Activated T-cell treated with anti-CD3 and anti-CD28 coated beads, Interleukin-2, amount 50 U/mL, for 24 hours (primary cell): ENCODE measurements around the gene PCDHB6.
"Not testable (repeated sequence)": the region's sequence is repeated elsewhere in the genome, so short reads cannot be mapped to it uniquely, and the experiment has no call there.

Experiments
- DNase-seq: peaks from one replicate; pipeline ENCODE4 v3.0.0-alpha.2; 2020
- H3K27ac Mint-ChIP-seq: 2 replicates; pipeline ENCODE4 v1.8.0; 2020; ENCODE audit warnings: mild to moderate bottlenecking, mixed read lengths
- H3K27me3 Mint-ChIP-seq: 2 replicates; pipeline ENCODE4 v1.8.0; 2020; ENCODE audit warnings: mixed read lengths
- H3K36me3 Mint-ChIP-seq: 2 replicates; pipeline ENCODE4 v1.8.0; 2020; ENCODE audit warnings: low read depth, mixed read lengths
- H3K4me1 Mint-ChIP-seq: 2 replicates; pipeline ENCODE4 v1.8.0; 2020; ENCODE audit warnings: low read depth, mixed read lengths
- H3K4me3 Mint-ChIP-seq: 2 replicates; pipeline ENCODE4 v1.8.0; 2020; ENCODE audit warnings: mild to moderate bottlenecking, moderate library complexity, mixed read lengths
- H3K9me3 Mint-ChIP-seq: 2 replicates; pipeline ENCODE4 v1.8.0; 2020; ENCODE audit warnings: mixed read lengths

Gene PCDHB6

DNA sequence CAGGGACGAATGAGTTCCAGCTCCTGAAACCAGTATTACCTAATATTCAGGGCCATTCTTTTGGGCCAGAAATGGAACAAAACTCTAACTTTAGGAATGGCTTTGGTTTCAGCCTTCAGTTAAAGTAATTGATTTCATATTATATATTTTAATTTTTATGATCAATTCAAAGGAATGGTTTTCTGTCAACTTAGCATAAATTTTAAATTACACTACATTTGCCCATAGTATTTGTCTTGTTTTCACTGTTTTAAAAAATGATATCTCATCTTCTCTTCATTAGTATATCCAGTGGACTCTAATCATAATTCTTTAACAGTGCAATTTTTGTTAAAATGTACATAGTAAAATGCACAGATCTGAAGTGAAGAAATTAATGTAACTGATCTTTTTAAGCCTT is 30.5 kb downstream of the PCDHB6 start:
- H3K27ac Mint-ChIP-seq, result no peak overlapping the region
- no peaks in the 10 kb centered on the region for H3K4me1 Mint-ChIP-seq
- peaks cover 45% of the 10 kb centered on the region for H3K27me3 Mint-ChIP-seq
- peaks cover 17% of the 10 kb centered on the region for H3K9me3 Mint-ChIP-seq
- H3K4me3 Mint-ChIP-seq, result no peak overlapping the region
- H3K36me3 Mint-ChIP-seq, result peaks cover 6% of the 10 kb centered on the region
- DNase-seq, result no peak

DNA sequence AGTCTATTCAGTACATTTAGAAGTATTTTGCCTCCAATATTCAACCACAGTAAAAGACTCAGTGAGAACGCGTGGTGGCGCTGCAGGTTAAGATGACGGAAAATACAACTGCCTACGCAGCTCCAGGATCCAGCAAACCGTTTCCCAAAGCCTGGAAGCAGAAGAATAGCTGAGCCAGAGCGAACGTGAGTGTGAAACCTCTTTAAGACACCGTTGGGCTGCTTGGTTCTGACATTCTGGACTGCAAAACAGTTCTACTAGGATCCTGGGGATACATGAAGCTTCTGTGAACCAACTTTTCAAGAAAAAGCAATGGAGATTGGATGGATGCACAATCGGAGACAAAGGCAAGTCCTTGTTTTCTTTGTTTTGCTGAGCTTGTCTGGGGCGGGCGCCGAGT is 32.4 kb downstream of the PCDHB6 start, which contains the start of gene PCDHB16:
Gene PCDHB16 (plus strand): TSS at position 140 of the 400 bp plus-strand sequence. CDS start 173 bp downstream, at position 313.
- peaks cover 6% of the 10 kb centered on the region for H3K36me3 Mint-ChIP-seq
- peaks cover 3% of the 10 kb centered on the region for H3K4me1 Mint-ChIP-seq
- H3K9me3 Mint-ChIP-seq, result peaks cover 17% of the 10 kb centered on the region
- no peak for DNase-seq
- peaks cover 61% of the 10 kb centered on the region for H3K27me3 Mint-ChIP-seq
- H3K27ac Mint-ChIP-seq, result no peak within 1 kb of the TSS
- no peak within 1 kb of the TSS for H3K4me3 Mint-ChIP-seq

DNA sequence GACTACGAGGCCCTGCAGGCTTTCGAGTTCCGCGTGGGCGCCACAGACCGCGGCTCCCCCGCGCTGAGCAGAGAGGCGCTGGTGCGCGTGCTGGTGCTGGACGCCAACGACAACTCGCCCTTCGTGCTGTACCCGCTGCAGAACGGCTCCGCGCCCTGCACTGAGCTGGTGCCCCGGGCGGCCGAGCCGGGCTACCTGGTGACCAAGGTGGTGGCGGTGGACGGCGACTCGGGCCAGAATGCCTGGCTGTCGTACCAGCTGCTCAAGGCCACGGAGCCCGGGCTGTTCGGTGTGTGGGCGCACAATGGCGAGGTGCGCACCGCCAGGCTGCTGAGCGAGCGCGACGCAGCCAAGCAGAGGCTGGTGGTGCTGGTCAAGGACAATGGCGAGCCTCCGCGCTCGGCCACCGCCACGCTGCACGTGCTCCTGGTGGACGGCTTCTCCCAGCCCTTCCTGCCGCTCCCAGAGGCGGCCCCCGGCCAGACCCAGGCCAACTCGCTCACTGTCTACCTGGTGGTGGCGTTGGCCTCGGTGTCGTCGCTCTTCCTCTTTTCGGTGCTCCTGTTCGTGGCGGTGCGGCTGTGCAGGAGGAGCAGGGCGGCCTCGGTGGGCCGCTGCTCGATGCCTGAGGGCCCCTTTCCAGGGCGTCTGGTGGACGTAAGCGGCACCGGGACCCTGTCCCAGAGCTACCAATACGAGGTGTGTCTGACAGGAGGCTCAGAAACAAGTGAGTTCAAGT is 34.4 kb downstream of the PCDHB6 start:
- DNase-seq, H3K4me3 Mint-ChIP-seq, H3K4me1 Mint-ChIP-seq, H3K27ac Mint-ChIP-seq: not testable (repeated sequence)
- Mint-ChIP-seq H3K36me3 (peaks cover 11% of the 10 kb centered on the region), H3K9me3 (peaks cover 24% of the 10 kb centered on the region), H3K27me3 (peaks cover 76% of the 10 kb centered on the region)

DNA sequence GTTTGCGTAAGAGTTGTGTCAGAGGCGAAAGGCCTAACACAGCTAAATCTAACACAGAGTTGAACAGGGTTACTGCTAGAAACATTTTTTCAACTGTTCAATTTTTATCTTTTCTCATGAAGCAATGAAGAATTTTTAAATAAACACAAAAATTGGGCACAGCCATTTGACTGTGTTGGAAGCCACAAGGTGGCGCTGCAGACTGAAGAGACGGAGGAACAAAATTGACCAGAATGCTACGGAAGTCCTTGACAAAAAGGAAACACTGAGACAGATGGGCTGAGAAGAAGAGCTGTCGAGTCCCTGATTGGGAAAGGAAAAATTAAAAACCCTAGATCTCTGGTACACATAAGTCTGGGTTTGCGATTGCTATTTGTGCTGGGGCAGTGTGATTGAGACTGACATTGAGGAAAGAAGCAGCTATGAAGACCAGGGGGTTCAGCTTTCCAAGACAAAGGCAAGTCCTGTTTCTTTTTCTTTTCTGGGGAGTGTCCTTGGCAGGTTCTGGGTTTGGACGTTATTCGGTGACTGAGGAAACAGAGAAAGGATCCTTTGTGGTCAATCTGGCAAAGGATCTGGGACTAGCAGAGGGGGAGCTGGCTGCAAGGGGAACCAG is 37.1 kb downstream of the PCDHB6 start, which contains the start of gene PCDHB9:
Gene PCDHB9 (plus strand): TSS at position 265 of the 616 bp plus-strand sequence. CDS start 158 bp downstream, at position 423.
- no peak for DNase-seq
- no peak within 1 kb of the TSS for H3K4me3 Mint-ChIP-seq
- H3K9me3 Mint-ChIP-seq, result peaks cover 27% of the 10 kb centered on the region
- H3K27ac Mint-ChIP-seq, result no peak within 1 kb of the TSS
- H3K27me3 Mint-ChIP-seq, result peaks cover 83% of the 10 kb centered on the region
- peaks cover 13% of the 10 kb centered on the region for H3K36me3 Mint-ChIP-seq
- peaks cover 3% of the 10 kb centered on the region for H3K4me1 Mint-ChIP-seq

DNA sequence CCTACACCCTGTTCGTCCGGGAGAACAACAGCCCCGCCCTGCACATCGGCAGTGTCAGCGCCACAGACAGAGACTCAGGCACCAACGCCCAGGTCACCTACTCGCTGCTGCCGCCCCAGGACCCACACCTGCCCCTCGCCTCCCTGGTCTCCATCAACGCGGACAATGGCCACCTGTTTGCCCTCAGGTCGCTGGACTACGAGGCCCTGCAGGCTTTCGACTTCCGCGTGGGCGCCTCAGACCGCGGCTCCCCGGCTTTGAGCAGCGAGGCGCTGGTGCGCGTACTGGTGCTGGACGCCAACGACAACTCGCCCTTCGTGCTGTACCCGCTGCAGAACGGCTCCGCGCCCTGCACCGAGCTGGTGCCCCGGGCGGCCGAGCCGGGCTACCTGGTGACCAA is 38.8 kb downstream of the PCDHB6 start:
- not testable (repeated sequence) for H3K27ac Mint-ChIP-seq, DNase-seq, H3K4me3 Mint-ChIP-seq, H3K4me1 Mint-ChIP-seq
- peaks cover 14% of the 10 kb centered on the region for H3K36me3 Mint-ChIP-seq
- H3K27me3 Mint-ChIP-seq, result peaks cover 82% of the 10 kb centered on the region
- H3K9me3 Mint-ChIP-seq, result peaks cover 29% of the 10 kb centered on the region

DNA sequence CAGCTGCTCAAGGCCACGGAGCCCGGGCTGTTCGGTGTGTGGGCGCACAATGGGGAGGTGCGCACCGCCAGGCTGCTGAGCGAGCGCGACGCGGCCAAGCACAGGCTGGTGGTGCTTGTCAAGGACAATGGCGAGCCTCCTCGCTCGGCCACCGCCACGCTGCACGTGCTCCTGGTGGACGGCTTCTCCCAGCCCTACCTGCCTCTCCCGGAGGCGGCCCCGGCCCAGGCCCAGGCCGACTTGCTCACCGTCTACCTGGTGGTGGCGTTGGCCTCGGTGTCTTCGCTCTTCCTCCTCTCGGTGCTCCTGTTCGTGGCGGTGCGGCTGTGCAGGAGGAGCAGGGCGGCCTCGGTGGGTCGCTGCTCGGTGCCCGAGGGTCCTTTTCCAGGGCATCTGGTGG is 39.3 kb downstream of the PCDHB6 start:
- H3K4me1 Mint-ChIP-seq, H3K27ac Mint-ChIP-seq, H3K4me3 Mint-ChIP-seq, DNase-seq: not testable (repeated sequence)
- Mint-ChIP-seq H3K27me3 (peaks cover 82% of the 10 kb centered on the region), H3K9me3 (peaks cover 29% of the 10 kb centered on the region), H3K36me3 (peaks cover 14% of the 10 kb centered on the region)

DNA sequence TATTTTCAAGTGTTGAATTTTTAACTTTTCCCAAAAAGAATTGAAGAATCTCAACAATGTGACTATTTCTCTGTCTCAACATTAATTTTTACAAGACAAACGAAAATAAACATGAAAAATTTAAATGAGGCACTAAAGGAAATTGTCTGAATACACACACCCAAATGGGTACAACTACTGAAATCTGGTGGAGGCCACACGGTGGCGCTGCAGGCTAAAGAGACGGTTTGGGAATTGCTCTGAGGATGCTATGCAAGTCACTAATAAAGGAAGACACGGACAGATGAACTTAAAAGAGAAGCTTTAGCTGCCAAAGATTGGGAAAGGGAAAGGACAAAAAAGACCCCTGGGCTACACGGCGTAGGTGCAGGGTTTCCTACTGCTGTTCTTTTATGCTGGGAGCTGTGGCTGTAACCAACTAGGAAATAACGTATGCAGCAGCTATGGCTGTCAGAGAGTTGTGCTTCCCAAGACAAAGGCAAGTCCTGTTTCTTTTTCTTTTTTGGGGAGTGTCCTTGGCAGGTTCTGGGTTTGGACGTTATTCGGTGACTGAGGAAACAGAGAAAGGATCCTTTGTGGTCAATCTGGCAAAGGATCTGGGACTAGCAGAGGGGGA is 42.4 kb downstream of the PCDHB6 start, which contains the start of gene PCDHB10:
Gene PCDHB10 (plus strand): TSS at position 244 of the 616 bp plus-strand sequence. CDS start 200 bp downstream, at position 444.
- Mint-ChIP-seq H3K9me3 (peaks cover 40% of the 10 kb centered on the region), H3K27me3 (peaks cover 67% of the 10 kb centered on the region), H3K36me3 (peaks cover 14% of the 10 kb centered on the region), H3K4me1 (no peaks in the 10 kb centered on the region), H3K27ac (no peak within 1 kb of the TSS), H3K4me3 (no peak within 1 kb of the TSS)
- DNase-seq, result no peak

DNA sequence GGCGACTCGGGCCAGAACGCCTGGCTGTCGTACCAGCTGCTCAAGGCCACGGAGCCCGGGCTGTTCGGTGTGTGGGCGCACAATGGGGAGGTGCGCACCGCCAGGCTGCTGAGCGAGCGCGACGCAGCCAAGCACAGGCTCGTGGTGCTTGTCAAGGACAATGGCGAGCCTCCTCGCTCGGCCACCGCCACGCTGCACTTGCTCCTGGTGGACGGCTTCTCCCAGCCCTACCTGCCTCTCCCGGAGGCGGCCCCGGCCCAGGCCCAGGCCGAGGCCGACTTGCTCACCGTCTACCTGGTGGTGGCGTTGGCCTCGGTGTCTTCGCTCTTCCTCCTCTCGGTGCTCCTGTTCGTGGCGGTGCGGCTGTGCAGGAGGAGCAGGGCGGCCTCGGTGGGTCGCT is 44.5 kb downstream of the PCDHB6 start:
- Mint-ChIP-seq H3K9me3 (peaks cover 39% of the 10 kb centered on the region), H3K27me3 (peaks cover 69% of the 10 kb centered on the region)
- not testable (repeated sequence) for H3K4me1 Mint-ChIP-seq, H3K27ac Mint-ChIP-seq, H3K4me3 Mint-ChIP-seq, H3K36me3 Mint-ChIP-seq, DNase-seq

DNA sequence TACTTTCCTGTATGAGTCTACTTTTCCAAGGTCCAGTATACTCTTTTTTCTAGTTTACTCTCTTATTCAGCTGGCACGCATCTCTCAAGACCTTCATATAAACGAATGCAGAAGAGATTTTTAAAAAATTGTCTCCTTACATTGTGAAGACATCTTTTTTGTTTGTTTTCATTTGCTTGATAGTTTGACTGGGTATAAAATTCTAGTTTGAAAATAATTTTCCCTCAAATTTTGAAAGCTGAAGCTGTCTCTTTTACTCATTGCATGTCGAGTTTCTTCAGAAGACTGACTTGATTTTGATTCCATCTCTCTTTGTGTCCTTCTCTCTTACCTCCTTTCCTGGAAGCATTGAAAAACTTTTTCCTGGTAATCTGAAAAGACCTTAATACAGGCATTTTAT is 46.5 kb downstream of the PCDHB6 start:
- Mint-ChIP-seq H3K27me3 (peaks cover 69% of the 10 kb centered on the region), H3K36me3 (peaks cover 7% of the 10 kb centered on the region), H3K9me3 (peaks cover 44% of the 10 kb centered on the region), H3K4me3 (no peak overlapping the region), H3K4me1 (no peaks in the 10 kb centered on the region), H3K27ac (no peak overlapping the region)
- no peak for DNase-seq

DNA sequence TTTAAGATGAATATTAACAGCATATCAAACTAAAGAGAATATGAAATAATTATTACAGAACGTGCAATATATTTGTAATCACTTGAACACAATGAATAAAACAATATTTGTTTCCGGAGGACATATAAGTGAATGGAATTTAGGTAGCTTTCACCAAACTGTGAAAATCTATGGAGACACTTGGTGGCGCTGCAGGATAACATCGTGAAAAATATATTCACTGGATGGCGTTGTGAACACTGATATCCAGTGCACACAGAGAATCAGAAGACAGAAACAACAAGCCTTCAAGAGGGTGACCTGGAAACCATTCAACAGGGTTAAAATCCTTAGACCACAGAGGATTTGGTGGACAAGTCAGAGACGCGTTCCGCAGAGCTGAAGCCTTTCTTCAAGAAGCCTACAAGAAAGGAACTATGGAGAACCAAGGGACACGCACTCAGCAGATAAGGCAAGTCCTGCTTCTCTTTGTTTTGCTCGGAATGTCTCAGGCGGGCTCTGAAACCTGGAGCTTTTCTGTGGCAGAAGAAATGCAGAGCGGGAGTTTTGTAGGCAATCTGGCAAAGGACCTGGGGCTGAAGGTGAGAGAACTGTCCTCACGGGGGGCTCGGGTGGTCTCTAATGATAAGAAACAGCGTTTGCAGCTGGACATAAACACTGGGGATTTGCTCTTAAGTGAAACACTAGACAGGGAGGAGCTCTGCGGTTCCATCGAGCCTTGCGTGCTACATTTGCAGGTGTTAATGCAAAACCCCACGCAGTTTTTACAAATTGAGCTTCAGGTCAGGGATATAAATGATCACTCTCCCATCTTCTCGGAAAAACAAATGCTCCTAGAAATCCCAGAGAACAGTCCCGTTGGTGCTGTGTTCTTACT is 49.7 kb downstream of the PCDHB6 start, which contains the start of gene PCDHB11:
Gene PCDHB11 (plus strand): TSS at position 269 of the 877 bp plus-strand sequence. CDS start 148 bp downstream, at position 417.
- Mint-ChIP-seq H3K9me3 (peaks cover 30% of the 10 kb centered on the region), H3K4me1 (no peaks in the 10 kb centered on the region), H3K4me3 (no peak within 1 kb of the TSS), H3K27ac (no peak within 1 kb of the TSS), H3K27me3 (peaks cover 56% of the 10 kb centered on the region), H3K36me3 (peaks cover 3% of the 10 kb centered on the region)
- no peak for DNase-seq

DNA sequence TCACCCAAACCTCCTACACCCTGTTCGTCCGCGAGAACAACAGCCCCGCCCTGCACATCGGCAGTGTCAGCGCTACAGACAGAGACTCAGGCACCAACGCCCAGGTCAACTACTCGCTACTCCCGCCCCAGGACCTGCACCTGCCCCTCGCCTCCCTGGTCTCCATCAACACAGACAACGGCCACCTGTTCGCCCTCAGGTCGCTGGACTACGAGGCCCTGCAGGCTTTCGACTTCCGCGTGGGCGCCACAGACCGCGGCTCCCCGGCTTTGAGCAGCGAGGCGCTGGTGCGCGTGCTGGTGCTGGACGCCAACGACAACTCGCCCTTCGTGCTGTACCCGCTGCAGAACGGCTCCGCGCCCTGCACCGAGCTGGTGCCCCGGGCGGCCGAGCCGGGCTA is 51.3 kb downstream of the PCDHB6 start:
- not testable (repeated sequence) for H3K4me1 Mint-ChIP-seq, H3K4me3 Mint-ChIP-seq, H3K27ac Mint-ChIP-seq, H3K36me3 Mint-ChIP-seq, DNase-seq
- H3K27me3 Mint-ChIP-seq, result peaks cover 60% of the 10 kb centered on the region
- peaks cover 25% of the 10 kb centered on the region for H3K9me3 Mint-ChIP-seq

DNA sequence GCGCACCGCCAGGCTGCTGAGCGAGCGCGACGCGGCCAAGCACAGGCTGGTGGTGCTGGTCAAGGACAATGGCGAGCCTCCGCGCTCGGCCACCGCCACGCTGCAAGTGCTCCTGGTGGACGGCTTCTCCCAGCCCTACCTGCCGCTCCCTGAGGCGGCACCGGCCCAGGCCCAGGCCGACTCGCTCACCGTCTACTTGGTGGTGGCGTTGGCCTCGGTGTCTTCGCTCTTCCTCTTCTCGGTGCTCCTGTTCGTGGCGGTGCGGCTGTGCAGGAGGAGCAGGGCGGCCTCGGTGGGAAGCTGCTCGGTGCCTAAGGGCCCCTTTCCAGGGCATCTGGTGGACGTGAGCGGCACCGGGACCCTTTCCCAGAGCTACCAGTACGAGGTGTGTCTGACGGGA is 51.8 kb downstream of the PCDHB6 start:
- not testable (repeated sequence) for DNase-seq, H3K27ac Mint-ChIP-seq, H3K36me3 Mint-ChIP-seq, H3K4me1 Mint-ChIP-seq, H3K4me3 Mint-ChIP-seq
- H3K27me3 Mint-ChIP-seq, result peaks cover 59% of the 10 kb centered on the region
- peaks cover 20% of the 10 kb centered on the region for H3K9me3 Mint-ChIP-seq
